GM12878 (cell line): ENCODE data around the gene LCN9. TPM values are rescaled to one million over a fixed set of nuclear protein-coding genes. Genes with fewer than 3 reads are reported as not detected.

Source experiments
- ATAC-seq: fragments of 200-7000 bp; cut with Tn5 transposase; 3 replicates; pipeline ENCODE4 v1.9.1; 2020; ENCODE audit warnings: mild to moderate bottlenecking, moderate library complexity
- BruUV-seq: library from RNA; stranded (reverse); fragments of 400-500 nt; replicated peaks from 2 replicates; lab custom pipeline; 2021; lab: Mats Ljungman, UMichigan
- CTCF ChIA-PET: fragments of 300-600 bp; sonication (Branson Sonifier 250); formaldehyde crosslinking; extraction: SDS; loops from one replicate; lab custom pipeline; 2021; ENCODE audit warnings: inconsistent platforms; lab: Yijun Ruan, JAX
- POLR2A ChIA-PET: fragments of 350-600 bp; formaldehyde crosslinking; extraction: SDS; loops from one replicate; lab custom pipeline; 2021; ENCODE audit warnings: inconsistent platforms; lab: Charles Lee
- RAD21 ChIA-PET: fragments of 300-600 bp; sonication (Branson Sonifier 250); formaldehyde crosslinking; loops from one replicate; lab custom pipeline; 2023; ENCODE audit warnings: antibody characterized with exemption; ENCODE audit not compliant: unreplicated experiment; lab: Charles Lee
- SMC1A ChIA-PET: fragments of 300-600 bp; sonication (Branson Sonifier 250); formaldehyde crosslinking; loops from one replicate; lab custom pipeline; 2023; ENCODE audit not compliant: unreplicated experiment, uncharacterized antibody; lab: Charles Lee
- DNase-seq: peaks from one replicate; pipeline ENCODE4 v3.0.0-alpha.2; 2011; ENCODE audit warnings: low read depth, low spot score
- FAIRE-seq: peaks from 3 replicates; lab custom pipeline; 2011; peaks lifted over from hg19 to GRCh38; lab: Jason Lieb, UNC
- H2AFZ ChIP-seq: 2 replicates; pipeline ENCODE4 v1.6.0; 2011; ENCODE audit warnings: low read depth, low read length, control low read depth; ENCODE audit not compliant: control insufficient read depth
- H3K27ac ChIP-seq: 2 replicates; pipeline ENCODE4 v1.5.1; 2011; ENCODE audit warnings: control low read depth; ENCODE audit not compliant: control insufficient read depth, insufficient read depth
- H3K27me3 ChIP-seq, 2 experiments: replicated peaks in 1 of 2; 2 replicates each; pipeline versions ENCODE4 v1.6.0 to v1.6.1; 2011; ENCODE audit warnings: low read length in 1 of 2; ENCODE audit not compliant: control insufficient read depth in 2 of 2, insufficient read depth in 2 of 2
- H3K36me3 ChIP-seq, 2 experiments: 2 replicates each; pipeline ENCODE4 v1.5.1; 2011; ENCODE audit warnings: low read length in 1 of 2; ENCODE audit not compliant: control insufficient read depth in 2 of 2, insufficient read depth in 2 of 2
- H3K4me1 ChIP-seq: 2 replicates; pipeline ENCODE4 v1.6.1; 2011; ENCODE audit warnings: mild to moderate bottlenecking, low read length, moderate library complexity, mixed read lengths; ENCODE audit not compliant: control insufficient read depth, insufficient read depth
- H3K4me2 ChIP-seq: 2 replicates; pipeline ENCODE4 v1.6.0; 2011; ENCODE audit warnings: control low read depth; ENCODE audit not compliant: control insufficient read depth, insufficient read depth
- H3K4me3 ChIP-seq: fragments of 200-600 bp; sonication (generic); 2 replicates; pipeline ENCODE4 v1.5.1; 2016
- H3K79me2 ChIP-seq: 2 replicates; pipeline ENCODE4 v1.6.0; 2011; ENCODE audit warnings: low read length; ENCODE audit not compliant: control insufficient read depth, insufficient read depth
- H3K9ac ChIP-seq: 2 replicates; pipeline ENCODE4 v1.8.0; 2011; ENCODE audit warnings: low read length, control low read depth, mixed read lengths; ENCODE audit not compliant: control insufficient read depth, insufficient read depth
- H3K9me3 ChIP-seq: replicated peaks from 3 replicates; pipeline ENCODE4 v1.5.1; 2011; ENCODE audit warnings: mild to moderate bottlenecking, low read length; ENCODE audit not compliant: control insufficient read depth, insufficient read depth
- H4K20me1 ChIP-seq: 2 replicates; pipeline ENCODE4 v1.6.0; 2011; ENCODE audit not compliant: control insufficient read depth, insufficient read depth
- DPF2 ChIP-seq: fragments of 450-650 bp; IDR thresholded peaks from 2 replicates; pipeline ENCODE4 v1.6.1; 2017; ENCODE audit warnings: mild to moderate bottlenecking
- KDM1A ChIP-seq: fragments of 200-600 bp; sonication (generic); IDR thresholded peaks from 2 replicates; pipeline ENCODE4 v1.6.1; 2016; ENCODE audit warnings: borderline replicate concordance
- MEF2B ChIP-seq: fragments of 450-650 bp; IDR thresholded peaks from 2 replicates; pipeline ENCODE4 v1.6.1; 2018; ENCODE audit warnings: mild to moderate bottlenecking, moderate library complexity; ENCODE audit not compliant: partially characterized antibody, poor library complexity, severe bottlenecking
- NKRF ChIP-seq: fragments of 450-650 bp; conservative IDR thresholded peaks from 2 replicates; pipeline ENCODE4 v1.6.1; 2017; ENCODE audit warnings: mild to moderate bottlenecking, moderate library complexity
- STAT1 ChIP-seq: fragments of 450-650 bp; conservative IDR thresholded peaks from 2 replicates; pipeline ENCODE4 v1.6.1; 2014; ENCODE audit warnings: antibody characterized with exemption, mild to moderate bottlenecking
- TAF1 ChIP-seq: IDR thresholded peaks from 2 replicates; pipeline ENCODE4 v1.6.1; 2011; ENCODE audit warnings: mild to moderate bottlenecking, low read depth, low read length, borderline replicate concordance
- TARDBP ChIP-seq: IDR thresholded peaks from 2 replicates; pipeline ENCODE4 v1.6.1; 2016; ENCODE audit warnings: borderline replicate concordance
- TCF3 ChIP-seq: IDR thresholded peaks from 2 replicates; pipeline ENCODE4 v1.6.1; 2012; ENCODE audit warnings: low read depth, mild to moderate bottlenecking, low read length, borderline replicate concordance; ENCODE audit not compliant: insufficient read depth
- ZSCAN29 ChIP-seq: fragments of 450-650 bp; IDR thresholded peaks from 2 replicates; pipeline ENCODE4 v1.6.1; 2017; ENCODE audit warnings: mild to moderate bottlenecking, moderate library complexity
- WGBS: methylation state at CpG from one replicate; pipeline ENCODE4 v1.1.6; 2016; ENCODE audit warnings: low lambda C conversion rate; ENCODE audit not compliant: insufficient replicate concordance, insufficient coverage; ENCODE audit errors: missing lambda C conversion rate; 5-methylcytosine and 5-hydroxymethylcytosine counted together
- in situ Hi-C: fragments of 300-500 bp; cut with MboI; formaldehyde crosslinking; loops from 9 replicates; pipeline ENCODE4 v1.14.3; 2018; ENCODE audit warnings: mixed read lengths
- intact Hi-C: fragments of 100-400 bp; cut with micrococcal nuclease; formaldehyde crosslinking; loops from one replicate; pipeline ENCODE4 v1.14.2; 2022; ENCODE audit not compliant: unreplicated experiment
- polyA plus RNA-seq, 11 experiments: library from polyadenylated mRNA; depleted of rRNA in 4 of 11; unstranded in 6 of 11; stranded (reverse) in 5 of 11; fragments of >200 nt; fragmentation: Nextera tagmentation in 4 of 11; fragmentation: Illumina TruSeq in 1 of 11; extraction: Ambion mirVana in 4 of 11; extraction: Trizol in 1 of 11; gene quantifications; 1 replicate in 1 of 11; 2 replicates in 10 of 11; pipeline versions ENCODE4 v1.2.1 to v1.2.3, GENCODE V29; 2011 to 2016; ENCODE audit warnings: inconsistent platforms in 2 of 11, missing spikeins in 2 of 11, low read depth in 1 of 11
- total RNA-seq, 4 experiments: library from RNA; depleted of rRNA in 3 of 4; stranded (reverse); fragments of >200 nt in 3 of 4; fragmentation: Illumina TruSeq in 1 of 4; extraction: Trizol in 1 of 4; gene quantifications; 2 replicates each; pipeline versions ENCODE4 v1.2.1 to v1.2.3, GENCODE V29; 2013 to 2021

LCN9 gene
- total and polyA plus RNA-seq, 10 of the 15 experiments (the other 5 are each of a cell fraction or from before 2014, with no cell fraction given): not detected

DNA sequence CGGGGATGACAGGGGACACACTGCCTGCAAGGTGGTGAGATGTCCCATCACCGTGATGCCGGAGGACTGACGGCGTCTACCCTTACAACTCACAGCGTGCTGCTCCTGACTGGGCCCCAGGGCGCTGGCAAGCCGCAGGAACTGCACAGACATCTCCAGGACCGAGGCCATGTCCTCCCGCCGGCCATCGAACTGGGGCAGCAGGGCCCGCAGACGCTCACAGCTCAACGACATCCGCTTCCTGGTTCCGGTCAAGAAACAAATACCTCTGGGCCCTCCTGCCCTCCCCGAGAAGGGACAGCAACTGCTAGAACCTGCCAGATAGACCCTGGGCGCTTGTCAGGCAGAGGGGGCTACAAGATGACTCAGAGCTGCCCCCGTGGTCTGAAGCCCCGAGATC lies 35.1 kb downstream of the LCN9 start:
- H3K79me2 ChIP-seq: no peaks in the 10 kb centered on the region
- H4K20me1 ChIP-seq: no peaks in the 10 kb centered on the region
- no peak overlapping the region for H3K9ac ChIP-seq
- no peaks in the 10 kb centered on the region; a peak in 1 of 4 replicates for H3K27me3 ChIP-seq
- H2AFZ ChIP-seq: no peak overlapping the region
- no peaks in the 10 kb centered on the region for H3K4me1 ChIP-seq
- FAIRE-seq (no peak), DNase-seq (no peak), ATAC-seq (no peak)
- BruUV-seq: no TSS peak
- ChIA-PET SMC1A (no interaction called here), CTCF (no interaction called here), RAD21 (no interaction called here), POLR2A (no interaction called here)
- no peaks in the 10 kb centered on the region for H3K36me3 ChIP-seq
- no peak overlapping the region for H3K27ac ChIP-seq
- TF ChIP-seq MEF2B (no peak), DPF2 (no peak), TAF1 (no peak), ZSCAN29 (no peak)
- in situ Hi-C loops (no loop called here), intact Hi-C loops (no loop called here)
- WGBS: 65% methylated on average over 20 of the region's 21 CpGs
- H3K4me2 ChIP-seq: no peak overlapping the region
- no peak overlapping the region for H3K4me3 ChIP-seq
- no peaks in the 10 kb centered on the region for H3K9me3 ChIP-seq

- TF ChIP-seq KDM1A (no peak), TCF3 (no peak), TARDBP (no peak), STAT1 (no peak), NKRF (no peak)
- H3K79me2 ChIP-seq: no peaks in the 10 kb centered on the region
- RAD21 ChIA-PET: no interaction called here
- no peak overlapping the region for H3K4me3 ChIP-seq
- CTCF ChIA-PET: no interaction called here
- H3K36me3 ChIP-seq: no peaks in the 10 kb centered on the region
- WGBS: 44% methylated on average over 19 of the region's 19 CpGs
- DNase-seq (no peak), ATAC-seq (no peak), FAIRE-seq (no peak)
- no TSS peak for BruUV-seq
- no peaks in the 10 kb centered on the region; a peak in 1 of 4 replicates for H3K27me3 ChIP-seq
- H2AFZ ChIP-seq: no peak overlapping the region
- H3K4me2 ChIP-seq: no peak overlapping the region
- in situ Hi-C loops (no loop called here), intact Hi-C loops (no loop called here)
- no peaks in the 10 kb centered on the region for H3K4me1 ChIP-seq
- POLR2A ChIA-PET: no interaction called here
- SMC1A ChIA-PET: no interaction called here
- no peak overlapping the region for H3K9ac ChIP-seq
- H3K27ac ChIP-seq: no peak overlapping the region
- no peaks in the 10 kb centered on the region for H4K20me1 ChIP-seq
- H3K9me3 ChIP-seq: no peaks in the 10 kb centered on the region
Measured at GRCh38 chr9:135698767-135699166, 35.7 kb downstream of the LCN9 start.
